Transverse colon (tissue), 4 donors: ENCODE results near the gene KCNT2. TPM values are rescaled to one million over a fixed set of nuclear protein-coding genes. Genes with fewer than 3 reads are reported as not detected.
A peak's percentile ranks its signal among the peaks of the same experiment; 100 is the strongest.

Experiments used
- DNase-seq: peaks from one replicate; pipeline ENCODE4 v3.0.0-alpha.2; 2019
- H3K27ac ChIP-seq, 4 donors: fragments of 200-600 bp; sonication (generic); 2 replicates each; pipeline ENCODE4 v1.5.1; 2016 to 2018; ENCODE audit warnings: inconsistent platforms in 4 of 4
- H3K27me3 ChIP-seq: fragments of 200-600 bp; sonication (generic); 2 replicates; pipeline ENCODE4 v1.5.1; 2017; ENCODE audit warnings: inconsistent platforms
- H3K36me3 ChIP-seq, 4 donors: fragments of 200-600 bp; sonication (generic); 2 replicates each; pipeline ENCODE4 v1.5.1; 2017 to 2019; ENCODE audit warnings: inconsistent platforms in 4 of 4
- H3K4me1 ChIP-seq, 4 donors: fragments of 200-600 bp; sonication (generic); 2 replicates each; pipeline ENCODE4 v1.5.1; 2017 to 2020; ENCODE audit warnings: inconsistent platforms in 4 of 4
- H3K4me3 ChIP-seq, 4 donors: fragments of 200-600 bp; sonication (generic); 1 replicate in 1 of 4; 2 replicates in 3 of 4; pipeline versions ENCODE4 v1.5.1 to v1.6.1; 2017 to 2019; ENCODE audit warnings: inconsistent platforms in 4 of 4
- H3K9me3 ChIP-seq, 2 donors: fragments of 200-600 bp; sonication (generic); 2 replicates each; pipeline ENCODE4 v1.5.1; 2017 to 2019; ENCODE audit warnings: inconsistent platforms in 2 of 2
- CTCF ChIP-seq, 5 experiments: fragments of 200-600 bp in 3 of 5; fragments of 450-650 bp in 2 of 5; sonication (generic) in 3 of 5; IDR thresholded peaks; 1 replicate in 2 of 5; 2 replicates in 3 of 5; pipeline ENCODE4 v1.5.1; 2016 to 2017; ENCODE audit warnings: antibody characterized with exemption in 5 of 5, inconsistent platforms in 3 of 5, mild to moderate bottlenecking in 2 of 5, moderate library complexity in 1 of 5
- EP300 ChIP-seq: sonication (generic); formaldehyde crosslinking; IDR thresholded peaks from one replicate; pipeline ENCODE4 v1.6.1; 2017; ENCODE audit warnings: antibody characterized with exemption, low read depth
- POLR2A ChIP-seq: fragments of 450-650 bp; IDR thresholded peaks from one replicate; pipeline ENCODE4 v1.6.1; 2016; ENCODE audit warnings: antibody characterized with exemption, mild to moderate bottlenecking, moderate library complexity
- POLR2AphosphoS5 ChIP-seq, 3 donors: sonication (generic); formaldehyde crosslinking; IDR thresholded peaks; one replicate each; pipeline ENCODE4 v1.6.1; 2016; ENCODE audit warnings: antibody characterized with exemption in 3 of 3
- WGBS, 2 donors: methylation state at CpG; one replicate each; pipeline ENCODE4 v1.1.5; 2018; ENCODE audit warnings: low coverage in 1 of 2; 5-methylcytosine and 5-hydroxymethylcytosine counted together
- in situ Hi-C, 4 donors: fragments of 200-750 bp; cut with MboI; loops; one replicate each; pipeline versions ENCODE4 v1.15.0 to v1.15.1; 2017; ENCODE audit warnings: low sequenced_read_pairs in 3 of 4, low pct_ligation_motif_present in 1 of 4, low pct_unique_long_range_greater_than_20kb in 1 of 4
- intact Hi-C: fragments of 100-400 bp; cut with DNase I; formaldehyde crosslinking; loops from one replicate; pipeline ENCODE4 v1.15.1; 2023; ENCODE audit warnings: low total_unique reads
- total RNA-seq, 4 donors: library from RNA; depleted of rRNA; stranded (reverse); fragments of >200 nt; gene quantifications; one replicate each; pipeline ENCODE4 v1.1.0, GENCODE V29; 2016

The KCNT2 gene
- total RNA-seq, 4 donors from 2014 or later: 0.80 to 1.7 (median 0.96) TPM; not detected in 1

- DNase-seq: no peak
- Histone ChIP-seq H3K4me1 (peaks cover 0 to 9% (median 0%) of the 10 kb centered on the region in 4 donors), H3K36me3 (no peaks in the 10 kb centered on the region), H3K27ac (no peak overlapping the region), H3K9me3 (no peaks in the 10 kb centered on the region), H3K27me3 (no peaks in the 10 kb centered on the region), H3K4me3 (no peak overlapping the region)
- TF ChIP-seq EP300: no peak
- no peak for TF ChIP-seq POLR2A
- no peak for TF ChIP-seq POLR2AphosphoS5 (IDR thresholded peaks at IDR 0.05)
- no peak for TF ChIP-seq CTCF (IDR thresholded peaks at IDR 0.05)
- intact Hi-C loops (no loop called here), in situ Hi-C loops (no loop called here)
- 66 to 92% methylated on average over 2 of the region's 2 CpGs for WGBS, 2 donors
Measured at GRCh38 chr1:196412326-196412725, 195.9 kb downstream of the KCNT2 start.

GRCh38 chr1:196410768-196411167 is 197.5 kb downstream of the KCNT2 start:
- TF ChIP-seq POLR2AphosphoS5 (IDR thresholded peaks at IDR 0.05) (no peak), EP300 (no peak), CTCF (IDR thresholded peaks at IDR 0.05) (no peak)
- Histone ChIP-seq H3K4me3 (no peak overlapping the region), H3K27ac (no peak overlapping the region), H3K9me3 (no peaks in the 10 kb centered on the region), H3K36me3 (no peaks in the 10 kb centered on the region), H3K4me1 (peaks cover 0 to 9% (median 0%) of the 10 kb centered on the region in 4 donors), H3K27me3 (no peaks in the 10 kb centered on the region)
- intact Hi-C loops: no loop called here
- no peak for DNase-seq
- in situ Hi-C loops: no loop called here

- TF ChIP-seq POLR2A (no peak), POLR2AphosphoS5 (IDR thresholded peaks at IDR 0.05) (no peak), CTCF (IDR thresholded peaks at IDR 0.05) (no peak)
- Histone ChIP-seq H3K4me1 (peaks cover 0 to 9% (median 0%) of the 10 kb centered on the region in 4 donors), H3K36me3 (no peaks in the 10 kb centered on the region), H3K4me3 (no peak overlapping the region), H3K27ac (no peak overlapping the region), H3K27me3 (no peaks in the 10 kb centered on the region), H3K9me3 (no peaks in the 10 kb centered on the region)
- in situ Hi-C loops (no loop called here), intact Hi-C loops (no loop called here)
- DNase-seq: no peak
- WGBS, 2 donors: 82 to 95% methylated on average over 2 of the region's 2 CpGs
Measured at GRCh38 chr1:196409586-196409985, 198.7 kb downstream of the KCNT2 start.

GRCh38 chr1:196407358-196408051 is 200.7 kb downstream of the KCNT2 start:
- Histone ChIP-seq H3K27ac (peak overlapping the region; percentile 36 to 64 (median 52)), H3K4me3 (no peak overlapping the region), H3K27me3 (no peaks in the 10 kb centered on the region), H3K36me3 (no peaks in the 10 kb centered on the region), H3K4me1 (peaks cover 0 to 9% (median 0%) of the 10 kb centered on the region in 4 donors), H3K9me3 (no peaks in the 10 kb centered on the region)
- no peak for DNase-seq
- in situ Hi-C loops (no loop called here), intact Hi-C loops (no loop called here)
- 29 to 31% methylated on average over 2 of the region's 2 CpGs for WGBS, 2 donors
- TF ChIP-seq POLR2A (no peak), EP300 (no peak), POLR2AphosphoS5 (IDR thresholded peaks at IDR 0.05) (no peak), CTCF (IDR thresholded peaks at IDR 0.05) (no peak)
